ENCODE results near the gene TRIM46. TPM values are rescaled to one million over a fixed set of nuclear protein-coding genes. Genes with fewer than 3 reads are reported as not detected.
A peak's percentile ranks its signal among the peaks of the same experiment; 100 is the strongest.
"Not testable (repeated sequence)": the region's sequence is repeated elsewhere in the genome, so short reads cannot be mapped to it uniquely, and the experiment has no call there.

Gene TRIM46
- total RNA-seq, 1 donor from 2014 or later = 0.43 TPM

GRCh38 chr1:155193275-155193990 lies 19.8 kb downstream of the TRIM46 start:
- ATAC-seq = peak; percentile 85
- DNase-seq = peak; percentile 96
- peak overlapping the region; percentile 88 for H3K27ac ChIP-seq
- intact Hi-C loops (cut with DNase I) = no loop called here
- TF ChIP-seq CTCF (IDR thresholded peaks at IDR 0.05) = peak; percentile 98
- H3K9me3 ChIP-seq = no peaks in the 10 kb centered on the region
- no peaks in the 10 kb centered on the region for H3K36me3 ChIP-seq
- no peaks in the 10 kb centered on the region for H3K27me3 ChIP-seq
- H3K4me1 ChIP-seq = peaks cover 8% of the 10 kb centered on the region
- H3K4me3 ChIP-seq = peak overlapping the region; percentile 52

- H3K36me3 ChIP-seq; intact Hi-C loops (cut with DNase I); ATAC-seq; H3K9me3 ChIP-seq; DNase-seq; H3K4me1 ChIP-seq; H3K27me3 ChIP-seq: not testable (repeated sequence)
- H3K27ac ChIP-seq = peak overlapping the region; percentile 88
- H3K4me3 ChIP-seq = peak overlapping the region; percentile 52
These were observed 20.3 kb downstream of the TRIM46 start for GRCh38 chr1:155193991-155194240.

- no peak for TF ChIP-seq CTCF (IDR thresholded peaks at IDR 0.05)
- Histone ChIP-seq H3K4me1 (peaks cover 8% of the 10 kb centered on the region), H3K27me3 (no peaks in the 10 kb centered on the region), H3K9me3 (no peaks in the 10 kb centered on the region), H3K27ac (peak overlapping the region; percentile 88), H3K36me3 (no peaks in the 10 kb centered on the region), H3K4me3 (peak overlapping the region; percentile 52)
- DNase-seq (no peak), ATAC-seq (no peak)
- intact Hi-C loops (cut with DNase I) = no loop called here
These were observed 21.8 kb downstream of the TRIM46 start for GRCh38 chr1:155195201-155196102.

- TF ChIP-seq CTCF (IDR thresholded peaks at IDR 0.05) = no peak
- ATAC-seq = no peak
- Histone ChIP-seq H3K36me3 (no peaks in the 10 kb centered on the region), H3K9me3 (no peaks in the 10 kb centered on the region), H3K4me3 (no peak overlapping the region), H3K27me3 (no peaks in the 10 kb centered on the region), H3K27ac (no peak overlapping the region), H3K4me1 (peaks cover 8% of the 10 kb centered on the region)
- intact Hi-C loops (cut with DNase I) = no loop called here
- no peak for DNase-seq
These were observed 22.6 kb downstream of the TRIM46 start for GRCh38 chr1:155196103-155196892.

- no peaks in the 10 kb centered on the region for H3K9me3 ChIP-seq
- H3K27me3 ChIP-seq = no peaks in the 10 kb centered on the region
- ATAC-seq (no peak), DNase-seq (no peak)
- H3K4me3 ChIP-seq = no peak overlapping the region
- intact Hi-C loops (cut with DNase I) = no loop called here
- TF ChIP-seq CTCF (IDR thresholded peaks at IDR 0.05) = no peak
- H3K27ac ChIP-seq = no peak overlapping the region
- no peaks in the 10 kb centered on the region for H3K36me3 ChIP-seq
- H3K4me1 ChIP-seq = peaks cover 8% of the 10 kb centered on the region
These were observed 23.4 kb downstream of the TRIM46 start for GRCh38 chr1:155196893-155197638.

Measured in upper lobe of right lung (tissue), 1 donor.